Stimulated activated CD4-positive, alpha-beta T cell treated with anti-CD3 and anti-CD28 coated beads, TNF-alpha, amount 100 ng/mL, for 1 hour (primary cell): ENCODE measurements around the gene ARHGEF28.

ENCODE experiments used
- DNase-seq, 3 donors: peaks; one replicate each; pipeline ENCODE4 v3.0.0-alpha.2; 2020; ENCODE audit warnings: low read depth in 3 of 3, low spot score in 1 of 3

Gene ARHGEF28

DNA sequence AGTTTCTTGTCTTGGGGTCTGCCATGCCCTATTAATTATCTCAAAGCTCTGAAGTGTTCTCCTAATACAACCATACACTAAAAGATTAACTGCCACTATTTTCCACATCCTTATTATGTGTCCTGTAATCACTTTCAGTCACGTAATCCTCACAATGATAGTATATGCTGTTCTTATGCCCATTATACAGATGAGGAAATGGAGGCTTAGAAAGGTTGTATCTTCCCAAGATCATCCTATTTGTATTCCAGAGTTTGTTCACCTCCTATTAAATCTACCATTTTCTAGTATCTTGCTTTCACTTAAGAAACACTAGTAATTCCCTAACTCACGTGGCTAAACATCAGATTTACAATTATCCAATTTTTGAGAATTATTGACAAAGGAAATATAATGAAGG lies 2.9 kb upstream of the ARHGEF28 start:
- no peak for DNase-seq

DNA sequence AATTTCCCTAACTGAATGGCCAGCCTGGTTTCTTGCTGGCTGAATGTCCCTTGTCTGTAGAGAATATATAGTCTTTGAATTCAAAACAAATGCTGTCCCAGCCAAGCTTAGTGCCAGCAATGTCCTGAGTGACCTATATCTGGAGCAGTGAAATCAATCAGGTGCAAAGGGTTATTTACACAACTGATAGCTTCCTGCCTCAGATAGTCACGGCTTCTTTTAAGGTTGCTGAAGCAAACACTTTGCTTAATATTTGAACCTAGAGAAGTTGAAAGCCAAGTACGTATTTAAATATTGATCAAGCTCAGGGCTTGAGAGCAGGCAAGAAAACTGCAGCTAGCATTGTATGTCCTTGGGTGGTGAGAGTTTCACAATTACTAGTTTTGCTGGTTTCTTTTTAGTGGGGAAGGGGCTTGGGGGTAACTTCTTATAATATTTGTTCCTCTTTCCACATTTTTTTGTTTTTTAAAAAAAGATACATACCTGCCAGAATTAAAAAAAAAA lies 2.0 kb upstream of the ARHGEF28 start:
- no peak for DNase-seq

DNA sequence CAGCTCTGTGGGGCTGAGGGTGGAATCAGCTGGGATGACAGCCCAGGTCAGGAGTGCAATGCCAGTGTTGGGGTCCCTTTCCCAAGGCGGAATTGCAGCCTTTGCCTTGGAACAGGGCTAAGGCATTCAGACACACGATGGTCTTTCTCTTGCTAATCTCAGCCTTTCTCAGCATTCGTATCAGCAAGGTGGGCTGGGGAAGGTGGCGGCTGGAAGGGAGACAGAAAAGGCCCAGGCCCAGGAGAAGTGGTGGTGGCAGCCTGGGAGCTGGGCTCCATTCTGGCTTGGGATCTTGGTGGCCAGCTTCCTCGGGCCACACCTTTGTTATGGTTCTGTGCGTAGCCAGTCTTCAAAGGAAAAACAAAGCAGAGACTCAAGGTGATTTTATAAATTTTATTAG lies 1.1 kb upstream of the ARHGEF28 start:
- no peak for DNase-seq

DNA sequence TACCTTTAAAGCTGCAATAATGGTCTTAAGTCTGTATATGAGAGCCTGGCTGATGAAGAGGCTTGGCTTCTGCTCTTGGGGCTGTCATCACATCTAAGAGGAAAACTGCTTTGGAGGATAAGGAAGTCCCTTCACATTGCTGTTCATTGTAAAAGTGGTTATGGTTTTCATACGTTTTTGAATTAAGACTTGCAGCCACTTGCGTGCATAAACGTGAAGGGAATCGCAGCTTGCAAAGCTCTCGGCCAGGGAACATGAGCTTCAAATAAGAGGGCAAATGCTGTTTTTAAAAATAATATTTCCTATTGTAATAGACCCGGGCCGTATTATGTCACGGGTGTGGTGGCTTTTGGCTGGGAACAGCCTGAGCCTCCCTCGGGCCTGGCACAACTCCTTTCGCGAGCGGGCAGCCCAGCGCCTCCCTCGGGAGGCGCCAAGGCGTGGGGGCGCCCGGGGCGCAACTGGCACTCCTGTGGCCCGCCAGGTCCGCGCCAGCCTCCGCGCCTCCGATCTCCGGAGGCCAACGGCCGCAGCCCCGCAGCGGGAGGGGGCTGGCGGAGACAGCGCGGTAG lies 538 bp upstream of the ARHGEF28 start:
- no peak for DNase-seq

DNA sequence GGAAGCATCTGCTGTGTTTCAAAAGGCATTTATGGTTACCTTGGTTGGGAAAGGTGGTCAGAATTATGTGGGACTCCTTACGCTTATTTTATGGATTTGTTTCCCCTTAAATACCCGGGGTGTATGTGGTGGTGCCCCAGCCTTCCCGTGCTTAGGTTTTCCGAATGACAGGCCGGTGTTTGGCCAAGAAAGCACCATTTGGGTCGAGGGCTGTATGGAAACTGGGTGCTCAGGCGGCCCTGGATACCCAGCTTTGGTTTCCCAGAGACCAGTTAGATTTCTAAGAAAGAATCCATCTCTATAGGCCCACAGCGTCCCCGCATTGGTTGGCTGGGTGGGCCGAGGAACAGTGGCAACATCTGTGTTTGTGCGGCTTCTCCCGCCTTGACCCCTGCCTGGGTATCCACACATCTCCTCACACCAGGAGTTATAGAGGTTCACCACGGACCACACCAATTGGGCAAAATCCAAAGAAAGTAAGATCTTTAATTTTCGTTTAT lies 868 bp downstream of the ARHGEF28 start:
- no peak for DNase-seq

DNA sequence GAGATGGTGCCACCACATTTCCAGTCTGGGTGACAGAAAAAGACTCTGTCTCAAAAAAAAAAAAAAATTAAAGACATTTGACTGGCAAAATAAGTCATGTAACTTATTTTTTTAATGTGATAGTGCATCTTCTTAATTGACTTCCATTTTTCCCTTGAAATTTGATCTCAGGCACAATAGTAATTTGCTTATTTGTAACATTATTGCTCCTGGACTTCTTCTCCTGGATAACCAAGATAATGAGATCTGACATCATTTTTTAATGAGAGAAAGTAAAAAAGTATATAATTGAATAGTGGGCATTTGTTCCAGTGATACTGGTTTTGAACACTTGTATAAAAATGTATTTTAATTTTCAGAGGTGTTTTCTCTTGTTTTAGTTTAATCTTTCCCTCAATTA lies 3.5 kb downstream of the ARHGEF28 start:
- no peak for DNase-seq

DNA sequence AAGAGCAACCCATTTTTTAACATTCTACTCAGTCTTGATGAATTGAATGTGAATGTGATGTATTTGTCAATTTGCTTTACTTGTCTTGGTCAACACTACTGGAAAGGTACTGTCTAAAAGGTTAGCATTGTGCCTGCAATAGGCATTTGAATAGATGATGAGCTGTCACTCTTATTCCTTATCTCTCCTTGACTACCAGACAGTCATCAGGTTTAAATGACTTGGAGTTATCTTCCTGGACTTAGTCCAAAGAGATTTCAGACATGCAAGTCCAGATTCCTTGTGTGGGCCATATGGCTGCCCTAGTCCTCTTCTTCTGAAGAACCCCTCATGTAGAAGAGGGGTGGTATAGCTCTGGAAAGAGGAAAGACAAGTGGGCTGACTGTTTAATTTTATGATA lies 4.8 kb downstream of the ARHGEF28 start:
- DNase-seq = no peak

DNA sequence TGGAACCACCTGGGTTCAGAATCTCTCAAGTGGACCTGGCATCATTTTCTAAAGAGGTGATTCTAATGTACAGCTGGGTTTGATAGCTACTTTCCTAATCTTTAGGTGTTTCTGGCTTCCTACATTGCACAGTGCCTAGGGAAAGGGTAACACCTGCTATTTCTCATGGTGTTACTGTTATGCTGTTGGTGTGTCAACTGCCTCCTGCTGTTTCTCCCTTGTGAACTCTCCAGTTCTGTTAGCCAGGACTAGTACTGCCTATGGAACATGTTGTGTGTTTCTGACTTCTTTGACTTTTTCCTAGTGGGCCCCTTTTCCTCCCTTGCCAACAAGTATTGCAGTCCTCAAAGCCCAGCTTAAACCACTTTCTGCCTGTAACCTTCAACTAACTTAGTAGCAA lies 5.5 kb downstream of the ARHGEF28 start:
- no peak for DNase-seq

DNA sequence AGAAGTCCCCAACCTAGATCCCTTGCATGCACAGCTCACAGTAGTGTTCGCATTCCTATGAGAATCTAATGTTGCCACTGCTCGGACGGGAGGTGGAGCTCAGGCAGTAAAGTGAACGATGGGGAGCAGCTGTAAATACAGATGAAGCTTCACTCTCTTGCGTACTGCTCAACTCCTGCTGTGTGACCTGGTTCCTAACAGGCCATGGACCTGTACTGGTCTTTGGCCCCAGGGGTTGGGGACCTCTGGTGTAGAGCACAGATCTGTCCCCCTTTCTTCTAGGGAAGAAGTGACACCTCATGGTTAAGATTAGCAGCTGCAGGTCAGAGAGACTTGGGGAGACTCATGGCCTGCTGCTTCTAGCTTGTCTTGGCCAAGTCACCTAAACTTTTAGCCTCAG lies 7.1 kb downstream of the ARHGEF28 start:
- no peak for DNase-seq

DNA sequence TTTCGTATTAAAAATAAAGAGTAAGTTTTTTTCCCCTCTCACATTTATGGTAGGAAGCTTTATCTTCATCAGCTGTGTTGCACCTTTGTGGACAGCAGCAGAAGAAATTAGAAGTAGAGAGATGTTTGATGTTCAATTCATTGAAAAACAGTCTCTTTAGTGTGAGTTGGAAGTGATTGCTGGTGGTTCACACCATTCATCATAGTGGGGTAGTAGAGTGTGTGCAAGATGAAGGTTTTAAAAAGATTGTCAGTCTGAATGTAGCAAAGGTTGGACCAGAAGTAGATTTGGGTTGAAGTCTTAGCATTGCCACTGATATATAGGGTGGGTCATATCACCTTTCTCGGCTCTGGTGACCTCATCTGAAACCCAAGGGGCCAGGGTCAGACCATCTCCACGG lies 10.4 kb downstream of the ARHGEF28 start:
- DNase-seq = no peak

DNA sequence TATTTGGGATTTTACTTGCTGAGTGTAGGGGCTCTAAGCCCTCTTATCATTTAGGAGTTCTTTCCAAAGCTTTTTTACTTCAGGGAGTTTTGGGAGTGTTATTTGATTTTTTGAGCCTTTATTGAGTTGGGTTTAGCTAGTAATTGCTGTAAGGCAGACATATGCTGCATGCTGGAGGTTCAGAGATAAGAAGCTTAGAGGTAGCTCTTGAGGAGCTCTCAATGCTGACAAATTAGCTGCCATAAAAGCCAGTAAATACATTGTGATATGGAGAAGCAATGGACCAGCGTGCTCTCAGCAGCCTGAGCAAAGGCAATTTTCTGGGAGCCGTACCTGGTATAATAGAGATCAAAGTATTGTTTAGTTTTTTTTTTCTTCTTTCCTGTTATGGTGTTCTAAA lies 11.6 kb downstream of the ARHGEF28 start:
- DNase-seq = no peak

DNA sequence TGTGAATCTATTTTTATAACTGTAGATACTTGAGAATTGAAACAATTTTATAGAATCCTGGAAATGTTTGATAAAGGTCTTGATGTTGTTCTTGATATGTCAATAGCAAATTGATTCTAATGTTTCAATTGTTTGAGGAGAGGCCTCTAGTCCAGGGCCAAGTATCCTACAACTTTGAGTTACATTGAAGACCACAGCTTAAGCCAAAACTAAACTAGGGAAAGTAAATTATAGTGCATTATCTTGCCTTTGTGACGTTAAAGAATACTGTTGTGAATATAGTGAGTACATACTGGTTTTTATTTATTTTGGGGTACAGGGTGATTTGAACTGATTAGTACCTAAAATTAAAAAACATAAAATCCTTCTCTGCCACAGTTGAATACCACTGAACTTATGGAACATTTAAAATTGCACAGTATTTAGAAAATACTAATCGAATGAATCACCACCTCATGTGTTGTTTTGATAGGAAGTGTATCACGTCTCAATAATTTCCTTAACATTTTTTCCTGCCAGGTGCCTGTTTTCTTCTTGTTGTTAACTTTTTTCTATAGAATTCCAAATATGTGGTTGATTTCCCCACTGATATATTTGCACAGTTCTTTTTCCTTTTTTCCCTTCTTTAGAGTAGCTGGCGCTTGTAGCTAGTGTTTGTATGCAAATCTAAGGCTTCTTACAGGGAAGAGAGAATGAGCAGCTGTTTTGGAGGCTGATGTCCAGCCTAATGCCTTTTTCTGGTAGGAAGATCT lies 12.5 kb downstream of the ARHGEF28 start:
- no peak for DNase-seq

DNA sequence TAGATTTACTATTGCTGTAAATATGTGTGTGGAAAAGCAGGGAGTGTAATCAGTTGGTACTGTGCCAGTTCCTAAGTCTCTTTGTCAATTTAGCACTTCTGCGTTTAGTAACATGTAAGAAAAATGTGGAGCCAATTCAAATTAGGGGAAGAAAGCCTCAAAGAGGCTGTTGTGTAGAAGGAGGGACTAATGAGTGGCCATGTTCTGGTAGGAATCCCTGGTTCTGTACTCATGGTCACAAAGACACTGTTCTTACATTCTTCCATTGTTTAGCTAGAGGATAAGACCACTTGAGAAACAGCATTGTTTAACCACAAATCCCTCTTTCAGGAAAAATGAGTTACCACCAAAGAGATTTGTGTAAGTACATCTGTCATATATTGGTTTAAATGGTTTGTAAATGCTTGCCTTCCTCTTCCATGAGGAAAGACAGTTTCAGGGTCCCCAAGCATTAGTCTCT lies 14.9 kb downstream of the ARHGEF28 start:
- no peak for DNase-seq

DNA sequence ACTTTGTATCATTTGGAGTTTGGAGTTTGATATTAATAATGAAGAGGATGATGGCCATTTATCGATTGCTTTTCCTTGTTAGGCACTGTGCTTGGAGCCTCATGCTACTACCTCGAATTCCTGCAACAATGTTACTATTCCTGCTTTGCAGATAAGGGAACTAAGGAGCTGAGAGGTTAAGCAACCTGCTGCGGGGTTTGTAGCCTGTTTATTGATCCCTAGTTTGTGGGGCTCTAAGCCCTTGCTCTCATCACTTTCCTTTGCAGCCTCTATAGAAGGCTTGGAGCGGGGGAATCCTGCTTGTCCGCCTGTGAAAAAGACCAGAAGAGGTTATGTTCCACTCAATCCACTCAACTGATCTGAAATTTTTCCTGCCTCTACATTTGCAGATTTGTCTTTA lies 15.8 kb downstream of the ARHGEF28 start:
- no peak for DNase-seq

DNA sequence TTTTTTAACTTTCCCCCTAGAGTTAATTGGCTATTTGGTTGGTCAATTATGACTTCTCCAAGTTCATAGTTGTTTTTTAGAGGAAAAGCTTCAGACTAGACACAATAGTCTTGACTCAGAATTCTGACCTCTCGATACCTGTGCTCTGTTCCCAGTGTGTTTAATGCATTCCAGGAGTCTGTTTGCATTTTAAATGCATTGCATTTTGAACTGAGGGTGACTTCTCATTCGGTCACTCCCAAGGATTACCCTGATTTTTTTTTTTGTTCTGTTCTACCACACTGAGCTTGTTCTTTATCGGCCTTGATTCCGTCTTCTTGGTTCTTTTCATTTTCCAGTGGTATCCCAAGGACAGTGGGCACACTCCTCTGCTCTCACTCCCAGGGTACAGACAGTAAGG lies 16.3 kb downstream of the ARHGEF28 start:
- DNase-seq = no peak

DNA sequence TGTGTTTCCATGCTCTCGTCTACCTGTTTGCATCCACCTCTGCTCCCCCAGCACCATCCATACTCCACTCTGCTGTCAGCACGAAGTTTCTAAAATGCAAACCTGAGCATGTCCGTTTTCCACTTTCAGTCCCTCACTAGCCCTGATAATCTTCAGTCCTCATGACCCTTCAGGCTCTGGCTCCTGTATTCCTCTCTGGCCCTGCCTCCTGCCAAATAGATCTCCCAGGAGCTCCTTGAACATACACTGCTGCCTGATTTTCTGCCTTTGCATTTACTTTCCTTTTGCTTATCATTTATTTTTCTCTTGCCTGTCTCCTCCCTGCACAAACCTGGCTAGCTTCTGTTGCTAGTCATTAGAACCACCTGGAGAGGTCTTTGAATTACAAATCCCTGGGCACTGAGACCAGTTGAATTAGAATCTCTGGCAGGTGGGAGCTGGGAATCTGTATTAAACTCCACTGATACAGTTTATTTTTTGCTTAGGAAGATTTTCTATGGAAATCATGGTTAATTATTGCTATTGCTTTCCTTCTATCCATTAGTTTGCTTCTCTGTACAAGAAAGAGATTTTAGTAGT lies 18.5 kb downstream of the ARHGEF28 start:
- DNase-seq = no peak

DNA sequence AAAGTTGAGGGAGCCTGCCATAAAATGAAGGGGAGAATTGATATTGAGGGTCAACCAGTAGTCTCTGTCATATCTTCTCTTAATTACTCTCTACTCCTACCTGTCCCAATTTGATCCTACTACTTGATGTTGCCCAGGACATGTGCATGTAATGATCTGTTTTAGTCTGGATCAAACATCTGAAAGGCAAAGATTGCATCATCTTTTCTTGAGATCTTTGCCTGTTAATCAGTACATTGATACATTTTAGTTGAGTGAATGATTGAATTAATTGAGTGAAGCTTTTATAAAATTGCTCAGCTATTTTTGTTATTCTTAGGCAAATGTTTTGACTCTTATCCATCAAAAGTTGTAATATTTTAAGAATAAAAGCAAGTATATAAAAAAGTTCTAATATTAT lies 21.7 kb downstream of the ARHGEF28 start:
- DNase-seq = no peak

DNA sequence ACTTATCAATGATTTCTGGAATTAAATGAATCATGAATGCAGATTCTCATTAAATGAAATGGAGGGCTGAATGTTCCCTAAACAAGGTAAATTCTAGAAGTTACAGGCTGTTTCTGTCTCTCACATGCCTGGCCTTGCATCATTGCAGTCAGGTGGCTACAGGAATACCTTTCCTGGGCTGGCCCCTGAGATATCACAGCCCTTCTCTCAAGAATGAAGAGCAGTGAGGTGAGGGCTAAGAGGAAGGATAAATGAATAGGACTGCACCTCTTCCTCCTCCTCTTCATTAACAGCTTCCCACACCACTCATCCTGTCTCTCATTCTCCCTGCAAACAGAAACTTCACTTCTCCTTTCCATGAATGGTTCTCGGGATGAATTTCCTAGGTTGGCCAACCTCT lies 22.5 kb downstream of the ARHGEF28 start:
- no peak for DNase-seq

DNA sequence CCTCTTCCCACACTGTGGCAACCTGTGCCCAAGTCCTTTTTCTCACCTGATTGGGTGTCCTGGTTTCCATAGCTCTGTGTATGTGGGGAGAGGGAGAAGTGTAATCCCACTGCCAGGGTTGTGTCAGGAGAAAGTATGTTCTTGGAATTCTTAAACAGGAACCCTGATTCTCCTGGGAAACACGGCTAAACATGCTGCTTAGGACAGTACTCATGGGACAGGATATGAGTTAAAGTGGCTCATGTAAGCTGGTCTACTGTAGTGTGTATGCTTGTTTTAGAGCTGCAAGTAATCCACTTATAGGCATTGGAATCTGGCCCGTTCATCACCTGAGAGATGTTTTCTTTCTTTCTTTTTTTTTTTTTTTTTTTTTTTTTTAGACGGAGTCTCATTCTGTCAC lies 23.9 kb downstream of the ARHGEF28 start:
- DNase-seq = no peak

DNA sequence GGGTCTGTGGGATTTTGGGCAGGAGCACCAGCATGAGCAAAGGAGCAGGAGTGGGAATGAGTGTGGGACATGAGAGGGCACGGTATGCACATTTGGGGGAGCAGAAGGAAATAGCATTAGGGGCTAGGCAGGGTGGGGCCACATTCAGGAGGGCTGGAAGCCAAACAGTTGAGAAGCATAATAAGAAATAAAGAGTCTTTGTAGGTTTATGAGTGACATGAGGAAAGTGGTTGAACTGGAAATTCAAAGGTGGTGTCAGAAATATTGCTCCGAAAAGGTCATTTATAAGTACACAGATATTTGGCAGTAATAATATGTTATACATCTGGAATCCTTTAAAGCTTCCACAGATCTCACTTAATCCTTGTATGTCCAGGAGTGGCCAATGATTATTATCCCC lies 26.4 kb downstream of the ARHGEF28 start:
- no peak for DNase-seq

DNA sequence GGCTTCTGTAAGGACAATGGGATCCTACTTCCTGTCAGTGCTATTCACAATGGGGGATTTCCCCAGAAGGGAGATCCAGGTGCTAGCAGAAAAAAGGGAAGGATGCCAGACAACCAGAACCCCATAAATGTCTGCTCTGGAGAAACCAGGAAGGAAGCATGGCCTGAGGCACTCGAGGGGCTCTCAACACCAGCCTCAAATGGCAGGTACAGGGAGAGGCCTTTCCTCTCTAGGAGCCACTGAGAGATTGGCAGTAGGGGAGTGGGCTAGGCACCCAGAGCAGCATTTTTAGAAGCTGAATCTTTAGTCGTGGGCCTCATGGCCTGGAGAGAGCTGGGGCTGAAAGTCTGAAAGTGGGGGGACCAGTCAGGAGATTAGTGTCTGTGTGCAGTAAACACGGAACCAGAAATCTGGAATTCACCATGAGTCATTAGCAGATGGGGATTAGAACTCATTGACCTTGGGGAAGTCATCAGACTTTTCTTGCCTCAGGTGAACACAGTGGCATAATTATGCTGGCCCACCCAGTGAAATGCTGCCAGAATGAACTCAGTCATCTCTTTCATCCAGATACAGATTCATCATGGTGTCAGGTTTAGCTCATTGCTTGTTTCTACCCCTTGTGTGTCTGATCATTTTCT lies 28.3 kb downstream of the ARHGEF28 start:
- no peak for DNase-seq

DNA sequence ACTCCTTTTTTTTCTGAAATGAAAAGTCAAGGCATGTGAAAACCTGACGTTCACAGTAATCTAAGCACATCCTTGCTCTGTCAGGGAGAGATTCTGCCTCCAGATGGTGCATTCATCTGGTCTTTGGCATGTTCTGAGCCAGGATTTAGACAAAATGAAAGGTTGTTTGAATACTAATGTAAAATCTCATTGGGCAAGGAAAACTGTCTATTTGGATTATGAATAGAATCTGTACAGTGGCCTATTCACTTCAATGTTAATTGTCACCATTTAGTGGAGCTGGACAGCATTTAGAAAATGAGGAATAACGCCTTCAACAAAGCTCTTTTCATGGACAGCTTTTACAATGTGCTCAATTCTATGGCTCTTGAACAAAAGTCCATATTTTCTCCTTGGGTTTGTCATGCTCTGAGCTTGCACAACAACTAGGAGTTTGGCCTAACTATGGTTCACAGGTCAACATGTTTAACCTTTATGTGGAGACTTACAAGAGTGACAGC lies 28.9 kb downstream of the ARHGEF28 start:
- no peak for DNase-seq
